GM18520 (cell line): ENCODE measurements around the gene USP48.

Experiments
- ATAC-seq: cut with Tn5 transposase; IDR thresholded peaks from one replicate; pipeline ENCODE4 v1.9.1; 2021; ENCODE audit not compliant: unreplicated experiment

The USP48 gene

DNA sequence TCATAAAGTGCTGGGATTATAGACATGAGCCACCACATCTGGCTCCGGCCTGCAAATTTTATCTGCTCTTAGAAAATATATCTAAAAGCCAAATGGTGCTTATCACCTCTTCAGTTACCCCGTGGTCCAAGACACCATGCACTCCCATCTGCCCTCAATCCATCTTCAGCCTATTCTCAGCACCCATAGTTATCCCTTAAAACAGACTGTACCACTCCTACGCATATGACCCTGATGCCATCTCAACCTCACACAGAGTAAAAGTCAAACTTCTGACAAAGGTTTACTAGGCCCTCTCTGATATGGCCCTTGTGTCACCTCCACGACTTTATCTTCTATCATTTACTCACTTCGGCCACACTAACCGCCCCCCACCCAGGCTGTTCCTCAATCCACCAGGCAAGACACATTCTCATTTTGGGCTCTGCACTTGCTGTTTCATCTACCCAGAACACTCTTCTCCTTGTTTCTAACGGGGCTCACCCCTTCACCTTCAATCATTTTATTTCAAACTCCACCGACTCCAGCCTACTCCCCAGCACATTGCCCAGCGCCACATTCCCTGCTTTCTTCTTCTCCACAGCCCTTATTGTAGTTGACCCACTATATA, 33.0 kb downstream of the USP48 start:
- ATAC-seq, result no peak

DNA sequence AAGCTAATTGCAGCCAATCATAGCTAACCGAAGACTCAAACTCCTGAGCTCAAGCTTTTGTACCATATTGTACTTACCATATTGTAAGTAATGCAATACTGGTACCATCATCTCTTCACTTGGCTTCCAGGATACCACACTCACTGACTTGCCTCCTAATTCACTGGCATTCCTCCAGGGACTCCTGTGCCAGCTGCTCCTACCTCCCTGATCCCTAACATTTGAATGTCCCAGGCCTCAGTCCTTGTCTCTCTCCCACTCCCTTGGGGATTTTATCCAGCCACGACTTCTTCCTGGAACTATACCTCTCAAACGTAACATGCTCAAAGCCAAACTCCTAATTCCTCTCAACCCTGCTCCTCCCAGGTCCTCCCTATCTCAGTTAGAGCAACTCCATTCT, 33.8 kb downstream of the USP48 start:
- ATAC-seq, result no peak

DNA sequence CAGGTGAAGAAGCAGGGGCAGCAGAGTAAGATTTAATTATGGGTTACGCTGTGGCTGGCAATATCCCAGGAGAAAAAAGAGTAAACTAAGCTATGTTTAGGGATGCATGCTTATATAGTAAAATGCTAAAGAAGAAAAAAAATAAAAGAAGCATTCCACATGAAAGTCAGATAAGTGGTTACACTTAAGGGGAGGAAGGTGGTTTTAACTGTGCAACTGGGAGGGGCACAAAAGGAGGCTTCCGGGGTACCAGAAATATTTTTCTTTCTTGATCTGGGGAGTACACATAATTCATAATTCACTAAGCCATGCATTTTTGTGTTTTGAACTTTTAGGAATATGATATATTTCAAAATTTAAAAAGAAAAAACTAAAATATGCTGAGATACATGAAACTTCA, 39.5 kb downstream of the USP48 start:
- no peak for ATAC-seq

DNA sequence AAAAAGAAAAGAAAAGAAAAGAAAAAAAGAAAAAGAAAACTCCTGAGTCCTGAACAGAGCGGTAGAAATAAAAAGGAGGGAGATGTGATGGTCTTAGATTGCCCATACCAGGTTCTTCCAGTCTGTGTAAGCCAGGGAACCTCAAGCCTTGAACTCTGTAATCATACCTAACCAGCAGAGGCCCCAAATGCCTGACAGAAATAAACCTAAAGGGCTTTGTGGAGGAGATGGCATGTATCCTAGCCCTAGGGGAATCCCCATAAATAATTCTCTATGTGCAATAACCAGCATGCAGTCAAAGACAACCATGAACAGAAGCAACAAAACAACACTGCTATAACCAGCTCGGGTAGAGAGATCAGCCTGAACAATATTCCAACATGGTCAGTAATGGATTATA, 40.4 kb downstream of the USP48 start:
- ATAC-seq, result no peak

DNA sequence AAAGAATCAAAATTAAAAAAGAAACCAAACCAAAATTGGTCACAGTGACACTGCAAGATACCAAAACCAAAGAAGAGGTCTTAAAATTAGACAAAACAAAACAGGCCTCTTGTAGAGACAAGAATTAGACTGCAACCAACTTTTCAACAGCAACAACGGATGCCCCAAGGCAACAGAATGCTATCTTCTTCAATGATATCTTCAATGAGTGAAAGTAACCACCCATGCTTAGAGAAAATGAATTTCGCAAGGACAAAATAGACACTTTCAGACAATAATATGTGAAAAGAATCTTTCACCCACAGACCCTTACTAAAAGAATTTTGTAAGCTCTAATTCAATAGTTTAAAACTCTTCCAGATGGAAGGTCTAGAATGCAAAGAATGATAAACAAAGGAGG, 41.7 kb downstream of the USP48 start:
- ATAC-seq, result no peak

DNA sequence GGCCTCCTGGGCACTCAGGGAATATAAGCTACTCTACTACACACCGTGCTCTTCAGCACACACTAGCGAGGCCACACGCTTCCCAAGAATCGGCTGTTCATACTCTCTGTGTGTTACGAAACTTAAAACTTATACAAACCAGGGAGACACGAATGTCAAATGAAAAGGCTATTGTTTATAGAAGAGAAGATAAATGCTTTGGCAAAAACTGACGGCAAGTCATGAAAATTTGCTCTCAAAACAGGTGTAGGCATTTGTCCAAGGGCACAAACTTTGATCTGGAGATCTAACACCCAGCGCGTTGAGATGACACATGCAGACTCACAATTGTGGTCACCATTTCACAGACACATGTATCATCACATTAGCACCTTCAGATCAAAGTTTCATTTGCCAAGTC, 46.1 kb downstream of the USP48 start:
- ATAC-seq, result no peak

DNA sequence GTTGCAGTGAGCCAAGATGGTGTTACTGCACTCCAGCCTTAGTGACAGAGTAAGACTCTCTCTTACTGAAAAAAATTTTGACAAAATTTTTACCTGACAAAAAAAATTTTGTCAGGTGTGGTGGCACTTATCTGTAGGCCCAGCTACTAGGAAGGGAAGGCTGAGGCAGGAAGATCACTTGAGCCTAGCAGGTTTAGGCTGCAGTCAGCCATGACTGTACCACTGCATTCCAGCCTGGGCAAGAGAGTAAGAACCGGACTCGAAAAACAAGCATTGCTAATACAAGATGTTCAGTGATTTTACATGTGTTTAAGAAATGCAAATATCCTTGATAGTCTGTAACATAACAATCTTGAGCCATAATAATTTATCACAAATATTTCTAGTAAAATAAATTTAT, 46.9 kb downstream of the USP48 start:
- no peak for ATAC-seq

DNA sequence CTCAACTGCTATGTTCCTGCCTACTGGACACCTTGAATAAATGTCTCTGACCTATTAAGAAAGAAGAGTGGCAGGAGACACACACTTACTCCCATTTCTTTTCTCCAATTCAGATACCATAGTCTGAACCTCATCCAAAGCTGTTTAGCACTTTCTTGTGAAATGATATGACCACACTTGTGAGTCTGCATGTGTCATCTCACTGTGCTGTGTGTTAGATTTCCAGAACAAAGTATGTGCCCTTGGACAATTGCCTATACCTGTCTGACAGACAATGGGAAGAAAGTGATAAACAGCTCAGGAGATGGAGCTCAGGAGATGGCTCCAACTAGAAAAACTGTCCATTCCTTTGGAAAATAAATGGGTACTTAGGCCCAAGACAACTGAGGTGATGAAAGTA, 48.4 kb downstream of the USP48 start:
- no peak for ATAC-seq

DNA sequence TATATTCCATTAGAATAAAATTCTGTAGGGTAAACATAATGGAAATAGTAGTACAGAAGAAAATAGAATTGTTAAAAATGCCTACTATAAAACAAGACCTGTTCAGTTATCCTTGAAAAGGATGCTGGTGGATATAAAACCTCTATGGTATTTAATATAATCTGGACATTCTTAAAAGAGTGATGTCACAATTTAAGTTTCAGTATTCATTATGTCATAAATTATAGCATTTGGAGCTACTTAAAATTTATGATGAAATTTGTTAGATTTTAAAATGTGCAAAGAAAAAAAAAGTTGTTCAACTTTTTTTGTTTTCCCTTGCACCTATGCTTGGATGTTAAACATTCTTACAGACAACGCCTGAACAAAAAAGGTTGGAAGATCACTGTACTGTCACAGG, 50.3 kb downstream of the USP48 start:
- ATAC-seq, result no peak

DNA sequence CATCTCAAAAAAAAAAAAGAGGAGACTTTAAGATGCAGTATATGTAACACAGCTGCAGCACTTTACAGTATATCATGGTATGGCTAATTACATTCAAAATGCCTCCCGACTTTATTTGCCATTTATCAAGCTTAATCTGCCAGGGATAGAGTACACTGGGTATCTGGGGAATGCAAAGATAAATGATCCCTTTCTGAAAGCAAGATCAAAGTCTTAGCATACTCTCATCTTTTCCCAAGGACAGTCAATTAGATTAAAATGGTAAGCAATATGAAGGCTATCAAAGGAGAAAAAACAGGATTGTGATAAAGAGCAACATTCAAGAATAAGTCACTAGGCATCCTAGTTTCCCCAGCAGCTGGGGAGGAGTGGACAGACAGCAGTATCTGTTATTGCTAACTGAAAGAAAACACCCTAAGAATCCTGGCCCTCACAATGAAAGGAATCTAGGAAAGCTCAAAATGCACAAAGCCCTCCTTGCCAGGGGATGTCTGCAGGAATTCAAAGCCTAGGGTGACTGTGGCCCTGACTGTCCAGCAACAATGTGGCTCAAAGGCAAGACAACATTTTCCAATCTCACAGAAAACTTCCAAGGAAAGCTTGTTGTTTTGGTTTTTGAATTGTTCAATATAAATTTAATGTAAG, 57.1 kb downstream of the USP48 start:
- no peak for ATAC-seq

DNA sequence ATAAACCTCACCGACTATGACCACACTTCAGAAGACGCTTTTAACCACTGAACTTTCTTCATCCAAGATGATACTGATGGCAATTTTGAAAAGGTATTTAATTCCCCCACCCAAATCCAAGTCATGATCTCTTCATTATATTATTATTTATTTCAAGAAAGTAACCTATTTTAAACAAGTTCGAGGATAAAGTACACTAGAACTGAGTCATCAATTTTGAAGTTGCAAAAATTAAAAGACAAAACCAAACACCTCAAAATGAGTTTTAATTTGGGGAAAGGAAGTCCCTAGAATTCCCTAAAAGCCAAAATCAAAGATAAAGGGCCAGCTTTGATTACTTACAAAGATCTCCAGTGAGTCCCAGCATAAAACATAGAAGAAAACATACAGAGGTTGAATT, 58.4 kb downstream of the USP48 start:
- no peak for ATAC-seq

DNA sequence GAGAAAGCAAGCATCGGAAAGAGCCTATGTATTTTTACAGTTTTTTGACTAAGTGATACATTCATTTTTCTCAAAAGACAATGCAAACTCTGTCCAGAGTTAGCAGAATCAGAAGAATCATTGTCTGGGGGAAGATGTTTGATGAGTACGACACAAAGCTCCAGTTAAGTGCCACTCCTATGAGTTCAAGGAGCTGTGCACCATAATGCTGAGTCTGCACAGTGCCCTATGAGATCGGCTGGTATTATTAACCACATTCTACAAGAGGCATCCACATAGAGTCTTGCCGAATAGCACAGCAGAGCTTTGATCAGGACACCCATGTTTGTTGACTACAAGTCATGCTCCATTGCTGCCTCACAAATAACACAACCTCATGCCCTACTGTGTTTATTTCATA, 58.9 kb downstream of the USP48 start:
- ATAC-seq, result no peak

DNA sequence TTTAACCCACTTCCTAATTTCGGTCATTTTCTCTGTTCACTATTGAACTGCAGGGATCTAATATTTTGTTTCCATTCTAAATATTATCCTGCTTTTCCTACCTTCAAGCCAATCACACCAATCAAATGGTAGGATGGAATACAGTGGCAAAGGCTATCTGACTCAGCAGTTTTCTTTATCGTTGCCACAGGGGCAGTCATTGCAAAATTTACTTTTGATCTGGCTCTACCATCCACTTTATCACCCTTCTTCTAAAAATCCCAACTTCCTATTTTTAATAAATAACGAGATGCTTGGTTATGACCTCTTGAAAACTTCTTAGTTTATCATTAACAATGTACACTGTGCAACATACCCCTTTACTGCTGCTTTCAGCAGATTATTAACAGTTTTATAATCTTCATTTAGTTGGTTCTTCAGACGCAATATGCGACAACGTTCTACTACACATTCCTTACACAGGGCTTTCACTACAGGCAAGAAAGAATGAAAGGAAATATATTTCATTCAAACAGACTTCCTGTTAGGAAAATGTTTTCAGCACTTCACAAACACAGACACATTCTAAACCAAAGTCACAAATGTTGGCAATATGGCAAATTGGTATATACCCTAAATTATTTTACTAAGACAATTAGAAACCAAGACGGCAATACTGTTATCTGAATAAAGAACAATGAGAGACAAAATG, 61.5 kb downstream of the USP48 start:
- ATAC-seq, result no peak

DNA sequence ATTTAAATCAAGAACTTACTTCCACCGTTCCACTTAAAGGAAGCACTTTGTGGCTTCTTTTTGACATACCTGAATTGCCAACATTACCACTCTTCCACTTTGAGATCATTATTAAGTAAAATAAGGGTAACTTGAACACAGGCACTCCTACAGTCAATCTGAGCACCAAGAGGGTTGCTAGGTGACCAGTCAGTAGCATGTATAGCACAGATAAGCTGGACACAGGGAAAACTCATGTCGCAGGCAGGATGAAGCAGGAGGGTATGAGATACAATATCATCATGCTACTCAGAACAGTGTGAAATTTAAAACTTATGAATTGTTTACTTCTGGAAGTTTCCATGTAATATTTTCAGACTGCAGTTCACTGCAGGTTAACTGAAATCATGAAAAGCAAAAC, 66.8 kb downstream of the USP48 start:
- ATAC-seq, result no peak

DNA sequence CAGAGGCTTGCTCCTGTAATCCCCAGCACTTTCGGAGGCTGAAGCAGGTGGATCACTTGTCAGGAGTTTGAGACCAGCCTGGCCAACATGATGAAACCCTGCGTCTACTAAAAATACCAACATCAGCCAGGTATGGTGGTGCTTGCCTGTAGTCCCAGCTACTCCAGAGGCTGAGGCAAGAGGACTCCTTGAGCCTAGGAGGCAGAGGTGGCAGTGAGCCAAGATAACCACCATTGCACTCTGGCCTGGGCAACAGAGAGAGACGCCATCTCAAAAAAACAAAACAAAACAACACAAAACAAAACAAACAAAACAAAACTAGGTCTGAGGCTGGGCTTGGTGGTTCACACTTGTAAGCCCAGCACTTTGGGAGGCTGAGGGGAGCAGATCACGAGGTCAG, 75.1 kb downstream of the USP48 start:
- no peak for ATAC-seq

DNA sequence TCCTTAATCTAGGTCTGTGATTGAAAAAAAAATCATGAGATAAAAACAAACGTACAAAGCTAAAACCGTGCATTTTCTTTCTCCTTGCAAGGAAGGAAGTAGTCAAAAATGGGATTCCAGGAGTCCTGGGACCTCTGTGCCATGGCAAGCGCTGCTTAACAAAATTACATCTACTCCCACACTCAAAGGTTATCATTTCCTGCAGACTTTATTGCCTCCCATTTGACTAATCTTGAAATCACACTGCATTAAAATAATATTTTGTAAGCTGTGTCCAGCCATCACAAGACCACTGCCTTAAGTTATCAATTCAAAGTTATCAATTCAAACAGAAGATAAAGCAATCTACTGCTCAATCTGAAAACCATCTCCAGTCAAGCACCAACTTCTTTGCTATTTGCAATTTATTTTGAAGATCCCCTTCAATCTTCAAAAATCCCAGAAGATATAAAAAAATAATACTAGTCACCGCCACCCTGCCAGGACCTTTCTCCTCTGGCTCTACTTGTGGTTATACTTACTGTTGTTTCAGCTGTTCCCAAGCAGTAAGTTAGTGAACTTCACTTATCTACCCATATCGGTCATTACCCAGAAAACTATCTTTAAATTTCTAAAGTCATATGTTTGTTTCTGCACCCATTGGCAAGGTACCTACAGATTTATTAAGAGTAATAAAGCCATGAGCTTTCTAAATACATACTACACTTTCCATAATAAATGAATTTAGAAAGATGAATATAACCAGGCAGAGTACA, 75.7 kb downstream of the USP48 start:
- no peak for ATAC-seq

DNA sequence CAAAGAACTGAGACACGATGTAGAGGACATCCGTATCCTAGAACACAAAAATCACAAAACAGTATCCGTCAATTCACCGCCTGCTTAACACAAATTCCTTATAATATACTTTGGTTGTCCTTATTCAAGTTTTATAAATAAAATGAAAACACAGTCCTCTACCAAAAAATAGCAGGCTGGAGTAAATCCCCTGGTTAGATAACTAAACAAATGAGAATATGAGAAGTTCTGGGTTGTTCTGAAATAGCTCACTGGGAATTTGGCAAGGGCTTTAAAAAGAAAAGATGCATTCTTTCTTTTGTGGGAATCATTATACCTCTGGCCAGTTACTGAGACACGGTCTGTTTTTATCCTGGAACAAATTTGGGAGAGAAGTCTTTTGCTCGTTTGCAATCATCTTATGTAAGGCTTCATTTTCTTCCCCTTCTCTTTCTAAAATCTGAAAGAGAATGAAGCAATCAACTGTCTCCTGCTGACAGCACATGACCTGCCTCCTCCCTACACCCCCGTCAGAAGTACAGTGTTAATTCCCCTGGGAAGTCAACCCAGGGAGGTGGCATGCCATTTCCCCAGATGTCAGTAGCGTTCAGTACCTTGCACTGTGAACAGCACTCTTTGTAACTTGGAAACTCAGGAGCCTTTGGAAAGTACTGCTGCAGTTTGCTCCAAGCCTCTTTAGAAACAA, 76.7 kb downstream of the USP48 start:
- no peak for ATAC-seq

DNA sequence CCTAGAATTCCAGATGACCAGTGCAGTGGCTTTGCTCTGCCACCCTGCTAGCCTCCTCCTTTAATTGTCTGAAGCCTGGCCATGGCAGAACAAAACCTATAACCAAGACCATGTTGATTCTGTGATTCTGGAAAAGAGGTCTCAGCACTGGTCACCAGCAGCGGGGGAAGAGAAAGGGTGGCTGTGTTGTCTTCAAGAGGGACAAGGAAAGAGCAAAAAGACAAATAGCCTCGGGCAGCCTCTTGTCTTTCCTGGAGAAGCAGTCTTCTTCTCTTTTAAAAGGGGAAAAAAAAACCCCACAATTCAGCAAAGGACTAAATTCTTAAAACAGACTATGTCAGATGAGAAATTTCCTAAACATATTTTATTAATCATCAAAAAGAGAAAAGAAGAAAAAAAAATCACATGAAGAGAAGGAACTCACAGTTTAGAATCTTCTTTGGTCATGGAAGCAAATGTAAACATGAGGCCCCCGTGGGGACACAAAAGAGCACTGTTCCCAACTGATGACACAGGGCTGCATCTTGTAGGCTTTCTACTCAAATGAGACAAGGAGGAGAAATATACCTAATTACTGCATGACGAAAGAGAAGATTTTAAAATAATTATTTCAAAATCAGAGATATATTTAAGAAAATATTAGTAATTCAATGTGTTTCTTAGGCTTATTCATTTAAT, 77.5 kb downstream of the USP48 start:
- no peak for ATAC-seq

DNA sequence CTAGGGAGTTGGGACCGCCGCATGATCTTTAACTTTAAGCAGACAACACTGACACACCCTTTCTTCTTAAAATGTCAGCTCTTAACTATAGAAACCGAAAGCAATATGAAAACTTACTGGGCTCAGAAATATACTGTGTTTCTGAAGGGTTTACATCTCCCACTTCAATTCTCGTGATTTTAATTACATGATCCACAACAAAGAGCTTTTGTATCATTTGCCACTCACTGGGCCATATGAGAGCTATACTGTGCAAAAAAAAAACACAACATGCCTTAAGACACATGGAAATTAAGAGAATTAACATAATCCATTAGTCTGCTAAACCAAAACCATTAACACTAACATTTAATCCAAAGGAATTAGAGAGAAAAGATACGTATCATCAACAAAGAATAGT, 78.8 kb downstream of the USP48 start:
- no peak for ATAC-seq

DNA sequence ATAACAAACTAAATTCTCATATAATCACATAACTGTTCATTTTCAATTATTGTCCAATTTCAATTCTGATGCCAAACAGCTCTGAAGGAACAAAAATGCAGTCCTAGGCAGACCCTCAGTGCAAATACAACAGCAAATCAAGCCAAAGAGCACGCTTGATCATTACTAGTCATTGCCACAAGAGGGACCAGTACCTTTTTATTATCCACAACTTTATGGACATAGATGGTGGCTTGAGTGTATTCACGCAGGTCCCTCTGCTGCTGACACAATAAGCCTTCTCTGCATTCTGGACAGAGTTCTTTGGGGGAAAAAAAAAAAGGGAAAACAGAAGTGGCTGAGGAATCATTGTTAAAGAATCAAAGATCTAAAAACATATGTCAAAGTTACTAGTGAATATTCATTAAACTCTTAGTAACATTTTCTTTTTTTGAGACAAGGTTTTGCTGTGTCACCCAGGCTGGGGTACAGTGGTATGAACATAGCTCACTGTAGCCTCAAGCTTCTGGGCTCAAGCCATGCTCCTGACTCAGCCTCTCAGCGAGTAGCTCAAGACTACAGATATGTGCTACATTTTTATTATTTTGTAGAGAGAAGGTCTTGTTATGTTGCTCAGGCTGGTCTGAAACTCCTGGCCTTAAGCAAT, 79.5 kb downstream of the USP48 start:
- no peak for ATAC-seq
